Measurements from ENCODE around the gene CDADC1.

The CDADC1 gene

DNA sequence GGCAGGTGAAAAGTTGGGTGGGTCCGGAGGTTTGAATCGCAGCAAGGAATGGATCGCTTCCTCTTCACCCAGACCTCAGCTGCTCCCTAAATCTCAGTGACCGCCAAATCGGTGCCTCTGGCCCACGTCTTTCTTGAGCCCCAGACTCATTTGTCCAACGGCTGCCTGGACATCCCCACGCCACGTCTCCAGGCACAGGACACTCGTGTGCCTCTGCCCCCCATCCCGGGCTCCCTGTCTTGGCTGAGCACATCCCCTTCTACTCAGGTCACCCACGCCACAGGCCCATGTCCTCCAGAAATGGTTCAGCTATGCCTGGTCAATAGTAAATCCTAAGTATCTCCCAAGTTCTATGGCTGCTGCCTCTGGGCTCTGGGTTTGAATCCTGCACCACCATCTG is 56.6 kb downstream of the CDADC1 start:
- Histone ChIP-seq H3K9me3 (ENCODE audit: control insufficient read depth, insufficient read depth, low read length) (no peaks in the 10 kb centered on the region), H3K4me3 (ENCODE audit: low read depth, low read length) (no peak overlapping the region), H3K27ac (ENCODE audit: low read depth, low read length) (no peak overlapping the region), H3K9ac (ENCODE audit: low read depth, low read length) (no peak overlapping the region), H3K4me1 (ENCODE audit: control insufficient read depth, insufficient read depth, low read length) (no peaks in the 10 kb centered on the region; the same call in 1 of the 2 replicates), H3K36me3 (ENCODE audit: control insufficient read depth, insufficient read depth, low read length) (no peaks in the 10 kb centered on the region), H3K27me3 (ENCODE audit: control insufficient read depth, insufficient read depth, low read length) (no peaks in the 10 kb centered on the region)

DNA sequence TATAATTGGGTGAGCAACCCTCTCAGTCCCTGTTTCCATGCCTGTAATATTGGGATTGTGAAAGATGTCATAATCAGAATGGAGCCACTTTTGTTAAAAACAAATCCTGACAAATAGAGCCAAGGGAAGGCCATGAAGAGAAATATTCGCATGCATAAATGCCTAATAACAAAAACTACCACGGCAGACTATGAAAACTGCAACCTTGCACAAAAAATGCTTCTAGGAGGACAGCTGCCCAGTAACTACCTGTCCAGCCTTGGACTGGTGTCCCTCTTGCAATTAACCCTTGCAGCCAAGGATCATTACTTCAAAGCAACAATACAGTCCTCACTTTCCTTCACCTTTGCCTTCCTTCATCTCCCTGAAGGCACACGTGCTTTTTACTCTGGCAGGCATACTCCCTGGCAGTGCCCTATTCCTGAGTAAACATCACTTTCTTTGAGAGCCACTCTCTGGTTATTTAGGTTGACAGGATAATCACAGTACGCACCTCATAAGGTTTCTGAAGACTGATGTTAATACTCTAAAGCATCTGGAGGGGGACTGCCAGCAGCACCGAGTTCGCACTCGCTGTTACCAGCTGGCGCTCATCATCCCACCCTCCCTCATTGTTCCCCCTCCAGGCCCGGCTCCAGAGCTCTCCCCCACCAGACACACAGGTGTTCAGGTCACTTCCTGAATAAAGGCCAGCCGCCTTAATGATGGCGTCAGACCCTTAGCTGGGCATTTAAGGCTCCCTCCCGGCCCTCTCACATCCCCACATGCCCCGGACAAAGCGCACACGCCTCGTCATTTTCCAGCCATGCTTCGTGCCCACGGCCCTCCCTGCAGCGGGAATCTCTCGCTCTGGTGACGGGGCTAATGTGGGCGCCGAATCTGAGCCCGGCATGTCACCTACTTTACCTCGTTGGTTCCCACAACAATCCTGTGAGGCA is 57.3 kb downstream of the CDADC1 start:
- Histone ChIP-seq H3K36me3 (ENCODE audit: control insufficient read depth, insufficient read depth, low read length) (no peaks in the 10 kb centered on the region), H3K4me1 (ENCODE audit: control insufficient read depth, insufficient read depth, low read length) (no peaks in the 10 kb centered on the region; the same call in 1 of the 2 replicates), H3K9me3 (ENCODE audit: control insufficient read depth, insufficient read depth, low read length) (no peaks in the 10 kb centered on the region), H3K4me3 (ENCODE audit: low read depth, low read length) (no peak overlapping the region), H3K27me3 (ENCODE audit: control insufficient read depth, insufficient read depth, low read length) (no peaks in the 10 kb centered on the region), H3K9ac (ENCODE audit: low read depth, low read length) (no peak overlapping the region), H3K27ac (ENCODE audit: low read depth, low read length) (no peak overlapping the region)

DNA sequence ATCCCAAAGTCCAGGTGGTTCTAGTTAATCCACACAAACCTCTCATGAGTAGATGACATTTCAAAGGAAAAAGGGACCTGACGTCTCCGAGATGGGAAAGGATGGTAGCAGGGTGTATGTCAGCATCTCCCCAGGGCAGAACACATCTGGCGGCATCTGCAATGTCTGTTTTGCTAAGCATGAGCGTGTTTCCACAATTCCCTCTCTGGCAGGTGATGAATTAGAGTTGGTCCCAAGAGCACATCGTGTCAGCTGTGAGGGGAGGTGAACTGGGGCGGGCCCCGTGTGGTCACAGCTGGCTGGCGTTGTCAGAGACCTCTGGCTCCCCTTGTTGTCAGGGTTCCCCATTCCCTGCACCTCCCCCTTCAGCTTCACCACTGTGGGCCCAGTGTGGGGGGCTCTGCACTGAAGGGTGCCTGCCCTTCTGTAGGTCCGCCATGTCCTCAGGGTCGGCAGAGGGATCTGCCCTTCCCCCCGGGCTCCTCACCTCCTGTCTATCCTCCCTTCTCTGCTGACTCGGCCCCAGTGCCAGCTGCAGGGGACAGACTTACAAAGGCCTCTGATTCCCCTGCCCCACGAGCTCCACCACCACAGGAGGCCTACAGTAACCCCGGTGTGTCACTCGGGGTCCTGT is 58.2 kb downstream of the CDADC1 start:
- Histone ChIP-seq H3K36me3 (ENCODE audit: control insufficient read depth, insufficient read depth, low read length) (no peaks in the 10 kb centered on the region), H3K27ac (ENCODE audit: low read depth, low read length) (no peak overlapping the region), H3K9ac (ENCODE audit: low read depth, low read length) (no peak overlapping the region), H3K4me1 (ENCODE audit: control insufficient read depth, insufficient read depth, low read length) (no peaks in the 10 kb centered on the region), H3K4me3 (ENCODE audit: low read depth, low read length) (no peak overlapping the region), H3K27me3 (ENCODE audit: control insufficient read depth, insufficient read depth, low read length) (no peaks in the 10 kb centered on the region), H3K9me3 (ENCODE audit: control insufficient read depth, insufficient read depth, low read length) (no peaks in the 10 kb centered on the region)

DNA sequence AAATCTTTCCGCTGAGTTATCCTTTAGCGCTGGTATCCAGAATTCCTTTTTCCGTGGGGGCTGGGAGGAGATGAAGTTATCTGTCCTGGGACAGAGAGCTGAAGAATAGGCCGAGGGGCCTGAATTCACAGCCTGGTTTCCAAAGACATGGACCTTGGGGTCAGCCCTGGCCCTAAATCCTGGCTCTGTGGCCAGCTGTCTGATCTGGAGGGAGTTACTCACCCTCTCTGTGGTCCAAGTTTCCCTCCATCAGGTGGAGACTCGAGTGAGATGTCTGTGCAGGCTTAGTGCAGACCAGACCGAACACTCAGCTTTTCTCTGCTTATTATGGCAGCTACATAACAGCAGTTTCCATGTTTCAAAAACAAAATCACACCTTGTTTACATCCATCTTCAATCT is 59.6 kb downstream of the CDADC1 start:
- Histone ChIP-seq H3K9me3 (ENCODE audit: control insufficient read depth, insufficient read depth, low read length) (no peaks in the 10 kb centered on the region), H3K36me3 (ENCODE audit: control insufficient read depth, insufficient read depth, low read length) (no peaks in the 10 kb centered on the region), H3K27me3 (ENCODE audit: control insufficient read depth, insufficient read depth, low read length) (no peaks in the 10 kb centered on the region), H3K4me1 (ENCODE audit: control insufficient read depth, insufficient read depth, low read length) (no peaks in the 10 kb centered on the region), H3K9ac (ENCODE audit: low read depth, low read length) (no peak overlapping the region), H3K4me3 (ENCODE audit: low read depth, low read length) (no peak overlapping the region), H3K27ac (ENCODE audit: low read depth, low read length) (no peak overlapping the region)

DNA sequence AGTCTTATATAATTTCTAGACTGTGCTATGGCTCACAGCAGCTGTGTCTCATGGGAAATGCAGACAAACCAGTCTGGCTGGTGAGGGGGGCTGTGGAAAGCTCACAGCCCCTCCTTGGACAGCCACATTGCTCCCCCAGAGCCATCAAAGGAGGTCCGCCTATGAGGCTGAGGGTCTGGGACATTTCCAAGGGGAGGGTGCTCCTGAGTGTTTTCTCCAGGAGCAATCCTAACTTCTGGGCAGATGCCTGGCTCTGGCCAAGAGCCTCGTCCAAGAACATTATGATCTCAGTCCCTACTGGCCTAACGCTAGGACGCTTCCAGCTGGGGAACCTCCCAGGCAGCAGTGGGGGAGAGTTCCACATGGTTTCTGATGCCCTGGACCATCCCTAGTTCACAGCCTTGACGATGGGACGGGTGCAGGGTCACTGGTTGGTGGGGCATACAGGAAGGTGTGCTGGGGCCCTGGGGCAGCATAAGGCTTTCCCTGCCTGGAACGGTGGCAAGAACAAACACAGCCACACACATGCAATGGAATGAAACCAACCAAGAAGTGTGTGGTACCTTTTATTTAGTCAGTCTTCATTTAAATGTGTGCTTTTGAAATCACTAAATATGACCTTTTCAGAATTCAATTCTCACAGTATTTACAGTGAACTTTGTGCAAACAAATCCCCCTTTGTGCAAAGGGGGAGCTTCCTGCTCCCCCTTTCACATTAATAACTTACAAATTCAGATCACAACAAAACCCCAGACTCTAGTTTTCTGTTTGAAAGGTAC is 60.6 kb downstream of the CDADC1 start:
- no peaks in the 10 kb centered on the region for H3K9me3 ChIP-seq (ENCODE audit: control insufficient read depth, insufficient read depth, low read length)
- H3K9ac ChIP-seq (ENCODE audit: low read depth, low read length) = no peak overlapping the region
- no peaks in the 10 kb centered on the region for H3K27me3 ChIP-seq (ENCODE audit: control insufficient read depth, insufficient read depth, low read length)
- no peak overlapping the region for H3K27ac ChIP-seq (ENCODE audit: low read depth, low read length)
- no peaks in the 10 kb centered on the region for H3K4me1 ChIP-seq (ENCODE audit: control insufficient read depth, insufficient read depth, low read length)
- H3K36me3 ChIP-seq (ENCODE audit: control insufficient read depth, insufficient read depth, low read length) = no peaks in the 10 kb centered on the region
- no peak overlapping the region for H3K4me3 ChIP-seq (ENCODE audit: low read depth, low read length)

DNA sequence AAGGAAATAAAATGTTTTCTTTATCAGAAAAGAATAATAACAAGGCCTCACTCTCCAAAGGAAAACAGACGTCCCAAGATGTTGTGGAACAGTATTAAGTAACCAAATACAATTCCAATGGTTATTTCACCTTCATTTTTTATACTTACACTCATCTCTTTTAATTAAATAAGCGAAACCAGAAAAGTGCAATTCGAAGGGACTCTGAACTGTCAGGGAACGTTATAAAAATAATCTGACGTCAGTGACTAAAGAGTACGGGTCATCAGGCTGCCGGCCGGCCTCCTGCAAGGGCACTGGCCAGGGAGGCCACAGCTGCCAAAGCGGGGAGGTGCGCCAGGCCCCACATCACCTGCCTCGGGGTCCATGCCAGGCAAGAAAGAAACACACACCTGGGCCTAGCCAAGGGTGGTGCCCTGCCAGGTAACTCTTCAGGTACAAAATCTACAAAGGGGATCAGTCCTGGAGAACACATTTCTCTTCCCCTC is 61.2 kb downstream of the CDADC1 start:
- no peaks in the 10 kb centered on the region for H3K36me3 ChIP-seq (ENCODE audit: control insufficient read depth, insufficient read depth, low read length)
- H3K9ac ChIP-seq (ENCODE audit: low read depth, low read length) = no peak overlapping the region
- no peak overlapping the region for H3K4me3 ChIP-seq (ENCODE audit: low read depth, low read length)
- no peak overlapping the region for H3K27ac ChIP-seq (ENCODE audit: low read depth, low read length)
- no peaks in the 10 kb centered on the region for H3K9me3 ChIP-seq (ENCODE audit: control insufficient read depth, insufficient read depth, low read length)
- H3K4me1 ChIP-seq (ENCODE audit: control insufficient read depth, insufficient read depth, low read length) = no peaks in the 10 kb centered on the region
- no peaks in the 10 kb centered on the region for H3K27me3 ChIP-seq (ENCODE audit: control insufficient read depth, insufficient read depth, low read length)

DNA sequence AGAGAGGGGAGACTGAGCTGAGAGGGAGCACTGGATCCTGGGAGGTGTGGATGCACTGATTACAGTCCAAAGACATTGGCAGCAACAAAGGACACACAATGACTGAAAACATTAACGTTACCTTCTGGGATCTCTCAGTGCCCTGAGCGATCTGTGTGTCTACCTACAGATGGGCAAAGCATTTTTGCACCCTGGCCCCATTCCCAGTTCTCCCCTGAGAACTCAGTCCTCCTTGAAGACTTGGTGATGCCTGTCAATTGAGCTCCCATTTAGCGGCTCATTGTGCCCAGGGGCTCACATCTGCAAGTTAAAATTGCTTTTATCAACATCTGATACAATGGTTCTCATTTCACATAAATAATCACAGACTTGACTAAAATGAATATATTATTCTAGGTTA is 62.5 kb downstream of the CDADC1 start:
- no peaks in the 10 kb centered on the region for H3K9me3 ChIP-seq (ENCODE audit: control insufficient read depth, insufficient read depth, low read length)
- H3K4me1 ChIP-seq (ENCODE audit: control insufficient read depth, insufficient read depth, low read length) = no peaks in the 10 kb centered on the region
- no peak overlapping the region for H3K27ac ChIP-seq (ENCODE audit: low read depth, low read length)
- H3K27me3 ChIP-seq (ENCODE audit: control insufficient read depth, insufficient read depth, low read length) = no peaks in the 10 kb centered on the region
- H3K9ac ChIP-seq (ENCODE audit: low read depth, low read length) = no peak overlapping the region
- no peaks in the 10 kb centered on the region for H3K36me3 ChIP-seq (ENCODE audit: control insufficient read depth, insufficient read depth, low read length)
- H3K4me3 ChIP-seq (ENCODE audit: low read depth, low read length) = no peak overlapping the region

DNA sequence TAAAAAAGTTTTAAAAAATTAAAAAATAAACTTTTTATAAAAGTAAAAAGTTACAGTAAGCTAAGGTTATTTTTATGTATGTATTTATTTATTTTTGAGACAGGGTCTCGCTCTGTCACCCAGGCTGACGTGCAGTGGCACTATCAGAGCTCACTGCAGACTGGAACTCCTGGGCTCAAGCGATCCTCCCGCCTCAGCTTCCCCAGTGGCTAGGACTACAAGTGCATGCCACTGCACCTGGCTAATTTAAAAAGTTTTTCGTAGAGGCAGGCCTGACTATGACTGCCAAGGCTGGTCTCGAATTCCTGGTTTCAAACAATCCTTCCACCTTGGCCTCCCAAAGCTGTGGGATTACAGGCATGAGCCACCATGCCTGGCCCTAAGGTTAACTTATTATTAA is 64.1 kb downstream of the CDADC1 start:
- Histone ChIP-seq H3K27ac (ENCODE audit: low read depth, low read length) (no peak overlapping the region), H3K9me3 (ENCODE audit: control insufficient read depth, insufficient read depth, low read length) (no peaks in the 10 kb centered on the region), H3K4me1 (ENCODE audit: control insufficient read depth, insufficient read depth, low read length) (no peaks in the 10 kb centered on the region), H3K4me3 (ENCODE audit: low read depth, low read length) (no peak overlapping the region), H3K9ac (ENCODE audit: low read depth, low read length) (no peak overlapping the region), H3K36me3 (ENCODE audit: control insufficient read depth, insufficient read depth, low read length) (no peaks in the 10 kb centered on the region), H3K27me3 (ENCODE audit: control insufficient read depth, insufficient read depth, low read length) (no peaks in the 10 kb centered on the region)

DNA sequence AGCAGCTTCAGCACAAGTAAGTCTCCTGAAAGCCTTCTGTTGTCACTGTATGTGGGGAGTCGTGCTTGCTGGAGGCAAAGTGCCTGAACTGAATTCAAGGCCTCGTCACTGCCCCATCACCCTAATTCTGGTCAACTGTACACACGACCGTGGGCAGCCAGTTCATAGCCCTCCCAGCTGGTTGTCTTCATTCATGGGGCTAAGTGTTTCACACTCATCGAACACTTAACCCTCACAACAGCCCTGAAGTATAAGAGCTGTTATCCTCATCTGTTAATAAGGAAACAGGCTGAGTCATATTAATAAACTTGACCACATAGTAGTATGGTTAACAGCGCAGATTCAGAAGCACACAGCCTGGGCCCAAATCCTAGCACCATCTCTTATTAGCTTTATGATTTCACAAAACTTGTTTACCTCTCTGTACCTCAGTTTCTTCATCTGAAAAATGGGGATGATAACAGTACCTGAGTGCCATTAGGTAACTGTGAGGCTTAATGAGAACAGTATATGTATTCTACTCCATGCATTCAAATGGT is 66.7 kb downstream of the CDADC1 start:
- Histone ChIP-seq H3K9ac (ENCODE audit: low read depth, low read length) (no peak overlapping the region), H3K27ac (ENCODE audit: low read depth, low read length) (no peak overlapping the region), H3K4me1 (ENCODE audit: control insufficient read depth, insufficient read depth, low read length) (no peaks in the 10 kb centered on the region), H3K36me3 (ENCODE audit: control insufficient read depth, insufficient read depth, low read length) (no peaks in the 10 kb centered on the region), H3K9me3 (ENCODE audit: control insufficient read depth, insufficient read depth, low read length) (no peaks in the 10 kb centered on the region), H3K27me3 (ENCODE audit: control insufficient read depth, insufficient read depth, low read length) (no peaks in the 10 kb centered on the region), H3K4me3 (ENCODE audit: low read depth, low read length) (no peak overlapping the region)

DNA sequence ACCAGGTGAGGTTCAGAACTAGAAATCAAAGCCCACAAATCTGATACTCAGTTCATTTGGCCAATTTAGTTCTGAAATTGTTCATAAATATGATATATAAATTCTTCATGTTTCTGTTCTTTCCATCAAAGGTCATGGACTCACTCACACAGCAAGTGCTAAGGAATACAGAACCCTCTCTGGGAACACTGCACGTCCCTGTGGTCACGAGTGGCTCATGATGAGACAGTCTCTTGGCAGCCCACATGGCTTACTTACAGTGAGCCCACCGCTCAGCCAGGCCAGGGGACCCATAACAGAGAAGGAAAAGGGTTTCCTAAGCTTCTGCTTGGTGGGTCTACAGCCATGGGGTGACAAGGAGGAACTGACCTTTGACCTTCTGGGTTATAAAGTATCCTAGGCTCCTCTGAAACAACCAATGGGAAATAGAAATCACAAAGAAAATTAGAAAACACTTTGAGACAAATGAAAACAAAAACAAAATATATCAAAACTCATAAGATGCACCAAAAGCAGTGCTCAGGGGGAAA is 67.4 kb downstream of the CDADC1 start:
- Histone ChIP-seq H3K4me3 (ENCODE audit: low read depth, low read length) (no peak overlapping the region), H3K9me3 (ENCODE audit: control insufficient read depth, insufficient read depth, low read length) (no peaks in the 10 kb centered on the region), H3K27ac (ENCODE audit: low read depth, low read length) (no peak overlapping the region), H3K27me3 (ENCODE audit: control insufficient read depth, insufficient read depth, low read length) (no peaks in the 10 kb centered on the region), H3K9ac (ENCODE audit: low read depth, low read length) (no peak overlapping the region), H3K4me1 (ENCODE audit: control insufficient read depth, insufficient read depth, low read length) (no peaks in the 10 kb centered on the region), H3K36me3 (ENCODE audit: control insufficient read depth, insufficient read depth, low read length) (no peaks in the 10 kb centered on the region)
